ENCODE results near the gene SOX5. TPM values are rescaled to one million over a fixed set of nuclear protein-coding genes. Genes with fewer than 3 reads are reported as not detected.
A peak's percentile ranks its signal among the peaks of the same experiment; 100 is the strongest.

SOX5 gene
- total and polyA plus RNA-seq, 2 experiments from 2014 or later: 14.8 to 26.4 TPM

DNA sequence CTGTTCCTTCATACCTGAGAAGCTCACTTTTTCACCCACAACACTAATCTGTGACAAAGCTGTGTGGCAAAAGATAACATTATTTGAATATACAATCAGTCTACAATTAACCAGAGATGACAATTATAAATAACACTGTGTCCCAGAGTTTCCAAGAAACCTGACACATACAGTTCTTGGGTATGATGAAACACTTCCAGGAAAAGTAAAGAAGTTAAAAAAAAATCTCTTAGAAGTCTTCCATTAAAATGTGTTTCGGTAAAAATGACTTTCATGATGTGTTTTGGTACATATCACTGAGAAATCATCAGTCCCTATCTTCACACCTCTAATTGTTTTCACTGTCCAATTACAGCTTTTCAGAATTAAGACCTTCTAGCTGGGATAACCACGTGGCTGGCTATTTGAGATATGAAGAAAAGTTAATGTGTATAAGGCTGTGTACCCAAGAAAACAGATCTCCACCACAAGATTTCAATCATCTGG, 390.2 kb downstream of the SOX5 start:
- no peaks in the 10 kb centered on the region for H4K20me1 ChIP-seq (ENCODE audit: insufficient read depth, poor library complexity, severe bottlenecking)
- H3K4me2 ChIP-seq: no peak overlapping the region
- TF ChIP-seq EZH2phosphoT487 (IDR thresholded peaks at IDR 0.05; ENCODE audit: low read depth, severe bottlenecking, unreplicated experiment) (no peak), EZH2 (IDR thresholded peaks at IDR 0.05; ENCODE audit: borderline replicate concordance) (no peak), CTCF (IDR thresholded peaks at IDR 0.05; ENCODE audit: poor library complexity) (no peak)
- no peaks in the 10 kb centered on the region for H3K79me2 ChIP-seq
- DNase-seq (ENCODE audit: low spot score): no peak
- no peaks in the 10 kb centered on the region for H3K36me3 ChIP-seq (replicated peaks; ENCODE audit: insufficient read depth, low read depth)
- H2AFZ ChIP-seq: no peak overlapping the region
- 32% methylated on average over 2 of the region's 2 CpGs for WGBS (ENCODE audit: low lambda C conversion rate, missing lambda C conversion rate)
- no peaks in the 10 kb centered on the region for H3K9me3 ChIP-seq (ENCODE audit: low read depth)
- H3K27ac ChIP-seq: peak overlapping the region; percentile 66
- H3K27me3 ChIP-seq: no peaks in the 10 kb centered on the region
- H3K4me1 ChIP-seq (ENCODE audit: insufficient read depth): no peaks in the 10 kb centered on the region
- H3K9me2 ChIP-seq (replicated peaks; ENCODE audit: insufficient read depth): no peaks in the 10 kb centered on the region
- H3K4me3 ChIP-seq: no peak overlapping the region

DNA sequence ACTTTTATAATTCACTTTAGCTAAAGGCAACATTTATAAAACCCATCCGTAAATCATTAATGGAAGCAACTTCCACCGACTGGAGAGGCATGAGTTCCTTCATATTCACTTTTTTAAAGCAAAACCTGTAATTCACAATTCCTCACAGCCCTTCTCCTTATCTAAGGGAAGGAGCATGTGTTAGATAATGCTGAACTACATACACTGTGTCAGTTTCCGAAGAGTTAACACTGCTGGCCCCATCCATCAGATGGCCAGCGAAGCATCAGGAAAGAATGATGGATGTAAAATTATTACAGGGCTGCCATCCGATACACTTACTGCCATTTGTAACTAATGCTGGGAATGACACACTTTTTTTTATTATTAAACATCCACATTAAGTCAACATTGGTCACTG, 392.8 kb downstream of the SOX5 start:
- 69% methylated on average over 5 of the region's 5 CpGs for WGBS (ENCODE audit: low lambda C conversion rate, missing lambda C conversion rate)
- Histone ChIP-seq H3K4me2 (no peak overlapping the region), H3K27me3 (no peaks in the 10 kb centered on the region), H3K9me2 (replicated peaks; ENCODE audit: insufficient read depth) (no peaks in the 10 kb centered on the region), H3K79me2 (no peaks in the 10 kb centered on the region), H3K4me1 (ENCODE audit: insufficient read depth) (peaks cover 3% of the 10 kb centered on the region), H3K27ac (no peak overlapping the region), H3K9me3 (ENCODE audit: low read depth) (no peaks in the 10 kb centered on the region), H2AFZ (no peak overlapping the region), H3K36me3 (replicated peaks; ENCODE audit: insufficient read depth, low read depth) (no peaks in the 10 kb centered on the region), H3K4me3 (no peak overlapping the region), H4K20me1 (ENCODE audit: insufficient read depth, poor library complexity, severe bottlenecking) (no peaks in the 10 kb centered on the region)
- no peak for TF ChIP-seq CTCF (IDR thresholded peaks at IDR 0.05; ENCODE audit: poor library complexity)
- no peak for TF ChIP-seq EZH2 (IDR thresholded peaks at IDR 0.05; ENCODE audit: borderline replicate concordance)
- no peak for TF ChIP-seq EZH2phosphoT487 (IDR thresholded peaks at IDR 0.05; ENCODE audit: low read depth, severe bottlenecking, unreplicated experiment)
- no peak for DNase-seq (ENCODE audit: low spot score)

DNA sequence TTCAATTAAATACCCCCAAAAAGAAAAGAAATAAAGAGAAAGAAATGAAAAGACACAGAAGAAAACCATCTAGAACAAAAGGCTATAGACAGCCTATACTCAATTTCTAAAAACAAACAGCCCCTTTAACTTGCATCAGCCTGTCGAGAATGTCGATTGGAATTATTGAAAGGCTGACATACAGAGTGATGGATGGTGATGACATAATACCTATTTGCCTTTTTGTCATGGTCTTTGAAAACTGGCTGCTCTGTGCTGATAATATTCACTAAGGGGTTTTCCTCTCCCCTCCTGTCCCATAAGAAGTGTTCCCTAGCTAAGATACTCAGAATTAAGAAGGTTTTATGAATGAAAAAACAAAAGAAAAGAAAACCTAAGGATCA, 393.7 kb downstream of the SOX5 start:
- Histone ChIP-seq H3K36me3 (replicated peaks; ENCODE audit: insufficient read depth, low read depth) (no peaks in the 10 kb centered on the region), H3K9me3 (ENCODE audit: low read depth) (no peaks in the 10 kb centered on the region), H2AFZ (no peak overlapping the region), H3K9me2 (replicated peaks; ENCODE audit: insufficient read depth) (no peaks in the 10 kb centered on the region), H3K79me2 (no peaks in the 10 kb centered on the region), H4K20me1 (ENCODE audit: insufficient read depth, poor library complexity, severe bottlenecking) (no peaks in the 10 kb centered on the region), H3K27ac (no peak overlapping the region), H3K27me3 (no peaks in the 10 kb centered on the region), H3K4me3 (no peak overlapping the region), H3K4me1 (ENCODE audit: insufficient read depth) (peaks cover 3% of the 10 kb centered on the region), H3K4me2 (no peak overlapping the region)
- DNase-seq (ENCODE audit: low spot score): no peak
- WGBS (ENCODE audit: low lambda C conversion rate, missing lambda C conversion rate): 74% methylated on average over 2 of the region's 2 CpGs
- TF ChIP-seq EZH2 (IDR thresholded peaks at IDR 0.05; ENCODE audit: borderline replicate concordance) (no peak), EZH2phosphoT487 (IDR thresholded peaks at IDR 0.05; ENCODE audit: low read depth, severe bottlenecking, unreplicated experiment) (no peak), CTCF (IDR thresholded peaks at IDR 0.05; ENCODE audit: poor library complexity) (no peak)

All from hepatocyte (in vitro differentiated cells).